GM08714 (cell line): ENCODE data around the gene ADAMTS9.

Source experiments
- H3K4me3 ChIP-seq: fragments of 200-500 bp; sonication (Bioruptor generic); 2 replicates; pipeline ENCODE4 v1.5.1; 2014; ENCODE audit warnings: mild to moderate bottlenecking, low read length, inconsistent platforms
- ZNF274 ChIP-seq: IDR thresholded peaks from 2 replicates; pipeline ENCODE4 v1.6.1; 2012; ENCODE audit warnings: mild to moderate bottlenecking, low read depth, low read length

ADAMTS9 gene

DNA sequence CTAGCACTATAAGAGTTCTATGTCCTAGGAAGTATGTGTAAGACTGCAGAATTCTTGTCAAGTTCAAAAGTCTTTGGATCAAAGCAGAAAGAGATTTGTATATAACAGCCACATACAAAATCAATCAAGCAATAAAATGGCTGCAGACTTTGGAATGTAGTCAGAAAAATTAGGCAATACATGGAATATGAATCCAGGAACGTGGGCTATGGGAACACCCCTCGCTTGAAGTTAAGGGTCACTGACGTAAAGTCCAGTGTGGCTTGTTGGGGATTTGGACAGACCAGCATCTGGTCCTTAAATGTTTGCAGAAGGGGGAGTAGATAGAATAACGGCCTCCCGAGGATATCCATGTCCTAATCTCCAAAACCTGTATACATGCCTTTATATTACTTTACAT, 178.6 kb downstream of the ADAMTS9 start:
- no peak for TF ChIP-seq ZNF274

DNA sequence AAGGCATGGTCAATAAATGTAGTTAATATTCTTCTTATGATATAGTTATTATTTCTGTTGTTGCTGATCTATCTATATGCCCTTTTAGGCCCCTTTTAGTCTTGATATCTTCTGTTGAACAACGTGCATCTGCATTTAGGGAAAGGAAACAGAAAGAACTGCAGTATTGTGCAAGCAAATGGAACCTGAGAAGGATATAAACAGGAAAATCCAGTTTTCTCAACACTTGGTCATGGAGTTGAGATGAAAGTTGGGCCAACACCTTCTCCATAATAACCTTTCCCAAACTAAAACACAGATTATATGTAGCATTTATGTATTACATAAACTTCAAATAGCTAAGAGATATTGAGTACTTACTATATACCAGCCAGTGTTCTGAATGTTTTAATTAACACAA, 179.7 kb downstream of the ADAMTS9 start:
- H3K4me3 ChIP-seq, result no peak overlapping the region
- TF ChIP-seq ZNF274, result no peak

More for the DNA sequence above, 178.6 kb downstream of the ADAMTS9 start:
- no peak overlapping the region for H3K4me3 ChIP-seq

DNA sequence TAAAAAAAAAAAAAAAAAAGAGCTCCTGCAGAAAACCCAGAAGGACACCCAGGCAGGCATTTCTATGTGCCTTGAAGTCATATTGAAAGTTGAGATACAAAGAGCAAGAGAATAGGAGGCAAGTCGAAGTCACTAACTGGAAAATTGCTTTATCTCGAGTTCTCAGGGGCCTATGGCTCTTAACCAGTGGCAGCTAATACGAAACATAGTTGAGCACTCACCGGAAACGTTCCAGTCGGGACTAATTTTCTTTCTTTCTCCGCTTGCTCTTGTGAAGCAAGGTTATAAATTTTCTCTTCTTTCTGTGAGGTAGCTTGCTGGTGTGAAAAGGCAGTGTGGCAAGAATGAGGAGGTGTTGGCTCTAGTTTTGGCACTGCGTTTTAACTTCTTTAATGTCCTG, 181.5 kb downstream of the ADAMTS9 start:
- TF ChIP-seq ZNF274, result no peak
- no peak overlapping the region for H3K4me3 ChIP-seq

DNA sequence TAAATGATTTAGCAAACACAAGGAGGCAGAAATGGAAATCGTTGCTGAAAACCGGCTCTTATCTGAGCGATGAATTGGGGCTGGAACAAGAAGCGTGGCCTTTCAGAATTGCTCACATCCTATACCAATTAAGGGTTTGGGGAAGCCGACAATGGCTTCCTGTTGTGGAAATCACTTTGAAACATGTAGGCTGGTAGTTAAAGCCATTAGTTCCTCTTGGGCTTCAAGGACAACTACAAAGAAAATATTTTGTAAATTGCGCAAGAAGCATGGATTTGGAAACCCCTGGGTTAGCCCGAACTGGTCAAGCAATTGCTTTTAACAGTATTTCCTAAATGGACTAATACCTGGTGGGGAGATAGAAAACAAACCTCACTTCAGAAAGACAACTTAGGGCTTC, 182.4 kb downstream of the ADAMTS9 start:
- no peak for TF ChIP-seq ZNF274
- H3K4me3 ChIP-seq, result no peak overlapping the region

- no peak overlapping the region for H3K4me3 ChIP-seq
- no peak for TF ChIP-seq ZNF274
Observed at GRCh38 chr3:64502284-64502683, 185.5 kb downstream of the ADAMTS9 start.

GRCh38 chr3:64501298-64501906, 186.4 kb downstream of the ADAMTS9 start:
- TF ChIP-seq ZNF274, result no peak
- no peak overlapping the region for H3K4me3 ChIP-seq

GRCh38 chr3:64496786-64497490, 190.9 kb downstream of the ADAMTS9 start:
- no peak overlapping the region for H3K4me3 ChIP-seq
- no peak for TF ChIP-seq ZNF274

DNA sequence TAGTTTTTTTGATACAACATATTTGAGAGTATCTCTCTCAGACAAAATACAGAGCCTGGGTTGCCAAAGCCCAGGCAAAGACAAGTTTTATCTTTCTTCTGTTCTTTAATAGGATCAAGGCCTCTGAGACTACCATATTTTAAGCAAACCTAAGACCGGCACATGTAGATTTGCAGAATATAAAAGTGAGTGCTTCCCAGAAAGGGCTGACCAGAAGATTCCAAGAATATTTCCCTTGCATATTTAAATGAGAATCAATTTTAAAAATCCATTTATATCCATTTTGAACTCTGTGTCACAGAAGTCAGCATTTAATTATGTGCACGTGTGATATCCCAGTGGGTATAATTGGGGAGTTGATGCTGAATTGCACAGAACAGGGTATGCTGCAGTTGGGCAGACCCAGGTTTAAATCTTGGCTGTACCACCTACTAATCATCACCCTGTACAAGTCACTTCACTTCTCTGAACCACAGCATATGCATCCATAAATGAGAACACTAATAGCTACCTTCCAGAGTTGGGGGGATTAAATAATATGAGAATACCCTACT, 191.9 kb downstream of the ADAMTS9 start:
- no peak for TF ChIP-seq ZNF274
- H3K4me3 ChIP-seq, result no peak overlapping the region

- TF ChIP-seq ZNF274, result no peak
- no peak overlapping the region for H3K4me3 ChIP-seq
Observed at GRCh38 chr3:64495121-64495780, 192.5 kb downstream of the ADAMTS9 start.

GRCh38 chr3:64494526-64494925, 193.3 kb downstream of the ADAMTS9 start:
- no peak for TF ChIP-seq ZNF274
- no peak overlapping the region for H3K4me3 ChIP-seq

- no peak overlapping the region for H3K4me3 ChIP-seq
- TF ChIP-seq ZNF274, result no peak
Observed at GRCh38 chr3:64493149-64493548, 194.7 kb downstream of the ADAMTS9 start.

DNA sequence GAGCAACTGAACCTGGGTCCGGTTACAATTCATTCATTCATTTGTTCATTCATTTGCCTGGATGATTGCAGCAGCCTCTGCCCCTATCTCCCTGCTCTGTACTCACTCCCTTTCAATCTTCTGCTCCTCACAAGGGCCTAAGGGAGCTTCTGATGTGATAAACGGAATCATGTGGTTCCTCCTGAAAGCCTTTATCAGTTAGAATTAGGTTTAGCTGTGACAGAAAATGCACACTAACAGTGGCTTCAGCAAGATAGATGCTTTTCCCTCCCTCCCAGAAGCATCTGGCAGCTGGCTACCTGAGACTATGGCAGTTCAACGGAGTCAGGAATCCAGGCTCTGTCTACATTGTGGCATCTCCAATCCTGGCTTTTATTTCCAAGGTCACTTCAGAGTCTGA, 196.0 kb downstream of the ADAMTS9 start:
- no peak overlapping the region for H3K4me3 ChIP-seq
- no peak for TF ChIP-seq ZNF274

- no peak overlapping the region for H3K4me3 ChIP-seq
- no peak for TF ChIP-seq ZNF274
Observed at GRCh38 chr3:64490180-64490724, 197.5 kb downstream of the ADAMTS9 start.

GRCh38 chr3:64489361-64490044, 198.3 kb downstream of the ADAMTS9 start:
- TF ChIP-seq ZNF274, result no peak
- no peak overlapping the region for H3K4me3 ChIP-seq

DNA sequence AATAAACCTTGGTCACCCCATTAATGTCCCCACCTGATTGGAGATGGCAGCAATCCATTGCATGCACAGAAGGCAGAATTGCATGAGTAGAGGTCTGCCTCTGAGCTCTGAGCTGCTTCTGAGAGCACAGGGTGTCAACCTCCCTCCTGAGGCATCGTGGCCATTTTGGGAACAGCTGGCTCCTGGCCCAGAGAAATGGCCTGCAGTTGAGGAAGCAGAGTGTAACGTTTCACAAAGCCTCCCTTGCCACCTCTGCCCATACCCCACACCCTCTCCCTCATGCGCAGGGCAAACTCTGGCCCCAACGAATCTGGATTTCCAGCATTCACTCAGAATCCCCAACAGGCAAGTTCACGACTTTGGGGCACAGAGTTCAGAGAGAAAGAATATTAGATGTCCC, 198.9 kb downstream of the ADAMTS9 start:
- H3K4me3 ChIP-seq, result no peak overlapping the region
- TF ChIP-seq ZNF274, result no peak
